ENCODE results near the gene CDC42BPA.
A peak's percentile ranks its signal among the peaks of the same experiment; 100 is the strongest.

CDC42BPA gene

GRCh38 chr1:227065311-227065710, 253.0 kb downstream of the CDC42BPA start:
- Histone ChIP-seq H3K4me1 (ENCODE audit: control insufficient read depth, insufficient read depth, low read length, poor library complexity, severe bottlenecking) (no peaks in the 10 kb centered on the region), H3K4me3 (ENCODE audit: extremely low read depth, insufficient read depth, low read length, poor library complexity, severe bottlenecking) (no peak overlapping the region), H3K27ac (ENCODE audit: low read depth, low read length, severe bottlenecking) (no peak overlapping the region), H3K9me3 (ENCODE audit: control insufficient read depth, low read length) (no peaks in the 10 kb centered on the region), H3K36me3 (ENCODE audit: control insufficient read depth, insufficient read depth, low read length) (peaks cover 11% of the 10 kb centered on the region)
- 80% methylated on average over 1 of the region's 2 CpGs; no CpG with 5 or more reads in 1 of the 2 experiments for WGBS, 2 experiments (ENCODE audit: insufficient coverage in 2 of 2)

GRCh38 chr1:227062306-227062705, 256.0 kb downstream of the CDC42BPA start:
- Histone ChIP-seq H3K9me3 (ENCODE audit: control insufficient read depth, low read length) (no peaks in the 10 kb centered on the region), H3K36me3 (ENCODE audit: control insufficient read depth, insufficient read depth, low read length) (peaks cover 17% of the 10 kb centered on the region), H3K4me1 (ENCODE audit: control insufficient read depth, insufficient read depth, low read length, poor library complexity, severe bottlenecking) (no peaks in the 10 kb centered on the region), H3K4me3 (ENCODE audit: extremely low read depth, insufficient read depth, low read length, poor library complexity, severe bottlenecking) (no peak overlapping the region), H3K27ac (ENCODE audit: low read depth, low read length, severe bottlenecking) (no peak overlapping the region)
- WGBS, 2 experiments (ENCODE audit: insufficient coverage in 2 of 2), result no CpG with 5 or more reads among the region's 2 CpGs

- Histone ChIP-seq H3K4me1 (ENCODE audit: control insufficient read depth, insufficient read depth, low read length, poor library complexity, severe bottlenecking) (no peaks in the 10 kb centered on the region), H3K9me3 (ENCODE audit: control insufficient read depth, low read length) (no peaks in the 10 kb centered on the region), H3K36me3 (ENCODE audit: control insufficient read depth, insufficient read depth, low read length) (peaks cover 11% of the 10 kb centered on the region), H3K4me3 (ENCODE audit: extremely low read depth, insufficient read depth, low read length, poor library complexity, severe bottlenecking) (no peak overlapping the region), H3K27ac (ENCODE audit: low read depth, low read length, severe bottlenecking) (no peak overlapping the region)
- WGBS, 2 experiments (ENCODE audit: insufficient coverage in 2 of 2), result no CpG with 5 or more reads among the region's 4 CpGs
Observed at GRCh38 chr1:227059076-227059475, 259.2 kb downstream of the CDC42BPA start.

GRCh38 chr1:227058321-227058751, 260.0 kb downstream of the CDC42BPA start:
- no CpG with 5 or more reads among the region's 5 CpGs for WGBS, 2 experiments (ENCODE audit: insufficient coverage in 2 of 2)
- no peaks in the 10 kb centered on the region for H3K4me1 ChIP-seq (ENCODE audit: control insufficient read depth, insufficient read depth, low read length, poor library complexity, severe bottlenecking)
- peaks cover 11% of the 10 kb centered on the region for H3K36me3 ChIP-seq (ENCODE audit: control insufficient read depth, insufficient read depth, low read length)
- H3K4me3 ChIP-seq (ENCODE audit: extremely low read depth, insufficient read depth, low read length, poor library complexity, severe bottlenecking), result no peak overlapping the region
- H3K9me3 ChIP-seq (ENCODE audit: control insufficient read depth, low read length), result no peaks in the 10 kb centered on the region
- H3K27ac ChIP-seq (ENCODE audit: low read depth, low read length, severe bottlenecking), result peak overlapping the region; percentile 39

- no peak overlapping the region for H3K27ac ChIP-seq (ENCODE audit: low read depth, low read length, severe bottlenecking)
- no peaks in the 10 kb centered on the region for H3K9me3 ChIP-seq (ENCODE audit: control insufficient read depth, low read length)
- H3K4me1 ChIP-seq (ENCODE audit: control insufficient read depth, insufficient read depth, low read length, poor library complexity, severe bottlenecking), result no peaks in the 10 kb centered on the region
- peaks cover 3% of the 10 kb centered on the region for H3K36me3 ChIP-seq (ENCODE audit: control insufficient read depth, insufficient read depth, low read length)
- no peak overlapping the region for H3K4me3 ChIP-seq (ENCODE audit: extremely low read depth, insufficient read depth, low read length, poor library complexity, severe bottlenecking)
Observed at GRCh38 chr1:227049253-227049652, 269.0 kb downstream of the CDC42BPA start.

GRCh38 chr1:227043755-227044154, 274.5 kb downstream of the CDC42BPA start:
- no peaks in the 10 kb centered on the region for H3K4me1 ChIP-seq (ENCODE audit: control insufficient read depth, insufficient read depth, low read length, poor library complexity, severe bottlenecking)
- peaks cover 4% of the 10 kb centered on the region for H3K36me3 ChIP-seq (ENCODE audit: control insufficient read depth, insufficient read depth, low read length)
- WGBS, 2 experiments (ENCODE audit: insufficient coverage in 2 of 2), result 100% methylated on average over 1 of the region's 5 CpGs; no CpG with 5 or more reads in 1 of the 2 experiments
- H3K27ac ChIP-seq (ENCODE audit: low read depth, low read length, severe bottlenecking), result no peak overlapping the region
- H3K9me3 ChIP-seq (ENCODE audit: control insufficient read depth, low read length), result no peaks in the 10 kb centered on the region
- H3K4me3 ChIP-seq (ENCODE audit: extremely low read depth, insufficient read depth, low read length, poor library complexity, severe bottlenecking), result no peak overlapping the region

- H3K36me3 ChIP-seq (ENCODE audit: control insufficient read depth, insufficient read depth, low read length), result peaks cover 9% of the 10 kb centered on the region
- no peak overlapping the region for H3K27ac ChIP-seq (ENCODE audit: low read depth, low read length, severe bottlenecking)
- no peak overlapping the region for H3K4me3 ChIP-seq (ENCODE audit: extremely low read depth, insufficient read depth, low read length, poor library complexity, severe bottlenecking)
- H3K9me3 ChIP-seq (ENCODE audit: control insufficient read depth, low read length), result no peaks in the 10 kb centered on the region
- no peaks in the 10 kb centered on the region for H3K4me1 ChIP-seq (ENCODE audit: control insufficient read depth, insufficient read depth, low read length, poor library complexity, severe bottlenecking)
- WGBS, 2 experiments (ENCODE audit: insufficient coverage in 2 of 2), result no CpG with 5 or more reads among the region's 3 CpGs
Observed at GRCh38 chr1:227042292-227042691, 276.0 kb downstream of the CDC42BPA start.

- Histone ChIP-seq H3K4me3 (ENCODE audit: extremely low read depth, insufficient read depth, low read length, poor library complexity, severe bottlenecking) (no peak overlapping the region), H3K27ac (ENCODE audit: low read depth, low read length, severe bottlenecking) (no peak overlapping the region), H3K4me1 (ENCODE audit: control insufficient read depth, insufficient read depth, low read length, poor library complexity, severe bottlenecking) (no peaks in the 10 kb centered on the region), H3K9me3 (ENCODE audit: control insufficient read depth, low read length) (no peaks in the 10 kb centered on the region), H3K36me3 (ENCODE audit: control insufficient read depth, insufficient read depth, low read length) (peaks cover 16% of the 10 kb centered on the region)
- 89 to 100% methylated on average over 1 of the region's 1 CpG for WGBS, 2 experiments (ENCODE audit: insufficient coverage in 2 of 2)
Observed at GRCh38 chr1:227038401-227038800, 279.9 kb downstream of the CDC42BPA start.

GRCh38 chr1:227037121-227037520, 281.2 kb downstream of the CDC42BPA start:
- Histone ChIP-seq H3K4me3 (ENCODE audit: extremely low read depth, insufficient read depth, low read length, poor library complexity, severe bottlenecking) (no peak overlapping the region), H3K36me3 (ENCODE audit: control insufficient read depth, insufficient read depth, low read length) (peaks cover 25% of the 10 kb centered on the region), H3K9me3 (ENCODE audit: control insufficient read depth, low read length) (no peaks in the 10 kb centered on the region), H3K4me1 (ENCODE audit: control insufficient read depth, insufficient read depth, low read length, poor library complexity, severe bottlenecking) (no peaks in the 10 kb centered on the region), H3K27ac (ENCODE audit: low read depth, low read length, severe bottlenecking) (no peak overlapping the region)
- WGBS, 2 experiments (ENCODE audit: insufficient coverage in 2 of 2), result 87 to 90% methylated on average over 1 of the region's 1 CpG

GRCh38 chr1:227035316-227035715, 283.0 kb downstream of the CDC42BPA start:
- H3K4me1 ChIP-seq (ENCODE audit: control insufficient read depth, insufficient read depth, low read length, poor library complexity, severe bottlenecking), result no peaks in the 10 kb centered on the region
- peaks cover 26% of the 10 kb centered on the region for H3K36me3 ChIP-seq (ENCODE audit: control insufficient read depth, insufficient read depth, low read length)
- no peak overlapping the region for H3K4me3 ChIP-seq (ENCODE audit: extremely low read depth, insufficient read depth, low read length, poor library complexity, severe bottlenecking)
- WGBS, 2 experiments (ENCODE audit: insufficient coverage in 2 of 2), result no CpG with 5 or more reads among the region's 2 CpGs
- no peak overlapping the region for H3K27ac ChIP-seq (ENCODE audit: low read depth, low read length, severe bottlenecking)
- H3K9me3 ChIP-seq (ENCODE audit: control insufficient read depth, low read length), result no peaks in the 10 kb centered on the region

- Histone ChIP-seq H3K4me3 (ENCODE audit: extremely low read depth, insufficient read depth, low read length, poor library complexity, severe bottlenecking) (no peak overlapping the region), H3K4me1 (ENCODE audit: control insufficient read depth, insufficient read depth, low read length, poor library complexity, severe bottlenecking) (no peaks in the 10 kb centered on the region), H3K27ac (ENCODE audit: low read depth, low read length, severe bottlenecking) (no peak overlapping the region), H3K36me3 (ENCODE audit: control insufficient read depth, insufficient read depth, low read length) (peaks cover 29% of the 10 kb centered on the region), H3K9me3 (ENCODE audit: control insufficient read depth, low read length) (no peaks in the 10 kb centered on the region)
- WGBS, 2 experiments (ENCODE audit: insufficient coverage in 2 of 2), result 93 to 100% methylated on average over 2 of the region's 2 CpGs
Observed at GRCh38 chr1:227033880-227034279, 284.4 kb downstream of the CDC42BPA start.

Measured in mesodermal cell (in vitro differentiated cells).